H1 (cell line): ENCODE results near the gene OGFOD2. TPM values are rescaled to one million over a fixed set of nuclear protein-coding genes. Genes with fewer than 3 reads are reported as not detected.

ENCODE experiments used
- polyA plus RNA-seq, 7 experiments: library from polyadenylated mRNA; depleted of rRNA in 3 of 7; stranded (reverse) in 5 of 7; unstranded in 2 of 7; fragments of >200 nt in 5 of 7; fragments of 200-250 nt in 2 of 7; gene quantifications; 1 replicate in 5 of 7; 2 replicates in 1 of 7; 4 replicates in 1 of 7; pipeline versions ENCODE4 v1.2.1 to v1.2.3, GENCODE V29; 2011 to 2013; ENCODE audit warnings: missing spikeins in 2 of 7, mixed read lengths in 2 of 7
- total RNA-seq: library from RNA; stranded (reverse); fragmentation: NEBNext Ultra II Directional; extraction: Animal tissue kit (Norgen Biotek cat#: 25700); gene quantifications from 2 replicates; pipeline ENCODE4 v1.2.1, GENCODE V29; 2021
- TF ChIP-seq, protein P1 (sequence below): IDR thresholded peaks from 2 replicates; pipeline ENCODE4 v1.6.1; 2012; ENCODE audit warnings: inconsistent platforms
- TF ChIP-seq, protein P2 (sequence below): IDR thresholded peaks from 2 replicates; pipeline ENCODE4 v1.6.1; 2011; ENCODE audit warnings: low read length, improper control_type of control experiment

OGFOD2 gene
- total and polyA plus RNA-seq, 2 of the 8 experiments (the other 6 are each of a cell fraction or from before 2014, with no cell fraction given) = 17.3 to 20.3 TPM

DNA sequence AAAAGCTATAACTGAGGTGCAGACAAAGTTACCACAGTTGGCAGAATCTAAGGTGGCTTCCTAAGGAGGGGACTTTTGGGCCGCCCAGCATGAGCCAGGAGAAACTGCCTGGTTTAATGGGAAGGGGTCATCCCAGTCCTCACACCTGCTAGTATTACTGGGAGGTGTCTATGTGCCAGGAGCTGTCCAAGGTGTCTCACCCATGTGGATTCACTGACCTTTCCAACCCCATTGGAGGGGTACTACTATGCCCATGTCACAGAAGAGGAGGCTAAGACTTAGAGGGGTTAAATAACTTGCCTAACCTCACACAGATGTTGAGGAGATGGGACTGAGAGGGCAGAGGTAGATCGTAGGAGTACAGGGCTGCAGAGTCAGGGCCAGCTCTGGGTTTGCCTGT is 19.0 kb upstream of the OGFOD2 start (continued):
- TF ChIP-seq, protein P1, sequence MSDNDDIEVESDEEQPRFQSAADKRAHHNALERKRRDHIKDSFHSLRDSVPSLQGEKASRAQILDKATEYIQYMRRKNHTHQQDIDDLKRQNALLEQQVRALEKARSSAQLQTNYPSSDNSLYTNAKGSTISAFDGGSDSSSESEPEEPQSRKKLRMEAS = no peak
- TF ChIP-seq, protein P2, sequence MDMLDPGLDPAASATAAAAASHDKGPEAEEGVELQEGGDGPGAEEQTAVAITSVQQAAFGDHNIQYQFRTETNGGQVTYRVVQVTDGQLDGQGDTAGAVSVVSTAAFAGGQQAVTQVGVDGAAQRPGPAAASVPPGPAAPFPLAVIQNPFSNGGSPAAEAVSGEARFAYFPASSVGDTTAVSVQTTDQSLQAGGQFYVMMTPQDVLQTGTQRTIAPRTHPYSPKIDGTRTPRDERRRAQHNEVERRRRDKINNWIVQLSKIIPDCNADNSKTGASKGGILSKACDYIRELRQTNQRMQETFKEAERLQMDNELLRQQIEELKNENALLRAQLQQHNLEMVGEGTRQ = no peak
